KMS-11 (cell line): ENCODE data around the gene SCAF8.

ENCODE experiments used
- H2AFZ ChIP-seq: fragments of 200-600 bp; sonication (generic); 2 replicates; pipeline ENCODE4 v1.6.1; 2016; ENCODE audit warnings: antibody characterized with exemption, mixed run types, low read depth
- H3K27ac ChIP-seq: fragments of 200-600 bp; sonication (generic); 2 replicates; pipeline ENCODE4 v1.6.1; 2016; ENCODE audit warnings: mild to moderate bottlenecking, mixed run types
- H3K27me3 ChIP-seq: fragments of 200-600 bp; sonication (generic); 2 replicates; pipeline ENCODE4 v1.6.1; 2017; ENCODE audit warnings: mild to moderate bottlenecking, low read depth, mixed run types, moderate library complexity; ENCODE audit not compliant: insufficient read depth
- H3K36me3 ChIP-seq: fragments of 200-600 bp; sonication (generic); 2 replicates; pipeline ENCODE4 v1.6.1; 2017; ENCODE audit warnings: mild to moderate bottlenecking, mixed run types; ENCODE audit not compliant: insufficient read depth
- H3K4me1 ChIP-seq: fragments of 200-600 bp; sonication (generic); 2 replicates; pipeline ENCODE4 v1.6.1; 2016; ENCODE audit warnings: mild to moderate bottlenecking, low read depth, mixed run types; ENCODE audit not compliant: poor library complexity, severe bottlenecking
- H3K4me2 ChIP-seq: fragments of 200-600 bp; sonication (generic); 2 replicates; pipeline ENCODE4 v1.7.0; 2016; ENCODE audit warnings: mild to moderate bottlenecking, mixed run types
- H3K4me3 ChIP-seq: fragments of 200-600 bp; sonication (generic); IDR thresholded peaks from 2 replicates; pipeline ENCODE4 v1.6.1; 2017; ENCODE audit warnings: low read depth, low read length, mixed read lengths; ENCODE audit not compliant: insufficient read depth
- H3K79me2 ChIP-seq: fragments of 200-600 bp; sonication (generic); 2 replicates; pipeline ENCODE4 v1.6.1; 2016; ENCODE audit warnings: low read depth, mixed run types; ENCODE audit not compliant: insufficient read depth
- H3K9ac ChIP-seq: fragments of 200-600 bp; sonication (generic); 2 replicates; pipeline ENCODE4 v1.6.1; 2016; ENCODE audit warnings: mild to moderate bottlenecking, mixed run types
- H4K20me1 ChIP-seq: fragments of 200-600 bp; sonication (generic); 2 replicates; pipeline ENCODE4 v1.6.1; 2016; ENCODE audit warnings: mild to moderate bottlenecking, mixed run types; ENCODE audit not compliant: insufficient read depth
- TF ChIP-seq, protein P1 (sequence below): fragments of 200-600 bp; sonication (generic); conservative IDR thresholded peaks from 2 replicates; pipeline ENCODE4 v1.6.1; 2017; ENCODE audit warnings: low read depth, mild to moderate bottlenecking, antibody characterized with exemption, low read length, moderate library complexity, mixed read lengths

The SCAF8 gene

DNA sequence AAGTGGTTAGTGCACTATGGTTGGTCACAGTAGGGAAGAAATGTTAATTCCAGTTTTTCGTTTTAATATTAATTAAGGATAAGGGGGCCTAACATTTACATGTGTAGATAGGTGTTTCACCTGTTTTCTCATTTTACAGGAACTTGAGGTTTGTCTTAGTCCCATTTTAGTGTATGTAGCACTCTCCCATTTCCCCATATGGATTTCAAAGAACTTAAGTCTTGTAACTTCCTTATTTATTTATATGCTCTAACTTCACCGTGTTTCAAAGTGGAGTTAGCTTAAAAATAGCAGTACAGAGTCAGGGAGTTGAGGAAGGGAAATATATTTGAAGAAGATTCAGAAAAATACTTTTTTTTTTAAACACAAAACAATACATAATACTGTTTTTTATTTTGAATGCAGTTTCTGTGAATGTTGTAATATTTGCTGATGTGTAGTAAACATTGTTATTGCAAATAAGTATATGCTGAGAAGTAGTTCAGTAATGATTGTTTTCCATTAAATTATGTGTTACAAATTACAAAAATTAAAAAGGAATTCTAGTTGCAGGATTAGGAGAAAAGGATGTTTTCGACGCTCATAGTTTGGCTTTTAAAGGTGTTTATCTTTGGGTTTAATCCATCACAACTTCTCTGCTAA, 3.5 kb downstream of the SCAF8 start:
- H3K4me2 ChIP-seq: no peak overlapping the region
- H3K36me3 ChIP-seq: no peaks in the 10 kb centered on the region
- no peak overlapping the region for H3K27ac ChIP-seq
- H3K4me3 ChIP-seq: no peak overlapping the region
- no peaks in the 10 kb centered on the region for H3K27me3 ChIP-seq
- H4K20me1 ChIP-seq: peaks cover 28% of the 10 kb centered on the region
- peaks cover 19% of the 10 kb centered on the region for H3K4me1 ChIP-seq
- H2AFZ ChIP-seq: no peak overlapping the region
- peaks cover 77% of the 10 kb centered on the region for H3K79me2 ChIP-seq
- no peak overlapping the region for H3K9ac ChIP-seq
- TF ChIP-seq, protein P1, sequence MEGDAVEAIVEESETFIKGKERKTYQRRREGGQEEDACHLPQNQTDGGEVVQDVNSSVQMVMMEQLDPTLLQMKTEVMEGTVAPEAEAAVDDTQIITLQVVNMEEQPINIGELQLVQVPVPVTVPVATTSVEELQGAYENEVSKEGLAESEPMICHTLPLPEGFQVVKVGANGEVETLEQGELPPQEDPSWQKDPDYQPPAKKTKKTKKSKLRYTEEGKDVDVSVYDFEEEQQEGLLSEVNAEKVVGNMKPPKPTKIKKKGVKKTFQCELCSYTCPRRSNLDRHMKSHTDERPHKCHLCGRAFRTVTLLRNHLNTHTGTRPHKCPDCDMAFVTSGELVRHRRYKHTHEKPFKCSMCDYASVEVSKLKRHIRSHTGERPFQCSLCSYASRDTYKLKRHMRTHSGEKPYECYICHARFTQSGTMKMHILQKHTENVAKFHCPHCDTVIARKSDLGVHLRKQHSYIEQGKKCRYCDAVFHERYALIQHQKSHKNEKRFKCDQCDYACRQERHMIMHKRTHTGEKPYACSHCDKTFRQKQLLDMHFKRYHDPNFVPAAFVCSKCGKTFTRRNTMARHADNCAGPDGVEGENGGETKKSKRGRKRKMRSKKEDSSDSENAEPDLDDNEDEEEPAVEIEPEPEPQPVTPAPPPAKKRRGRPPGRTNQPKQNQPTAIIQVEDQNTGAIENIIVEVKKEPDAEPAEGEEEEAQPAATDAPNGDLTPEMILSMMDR: no peak

DNA sequence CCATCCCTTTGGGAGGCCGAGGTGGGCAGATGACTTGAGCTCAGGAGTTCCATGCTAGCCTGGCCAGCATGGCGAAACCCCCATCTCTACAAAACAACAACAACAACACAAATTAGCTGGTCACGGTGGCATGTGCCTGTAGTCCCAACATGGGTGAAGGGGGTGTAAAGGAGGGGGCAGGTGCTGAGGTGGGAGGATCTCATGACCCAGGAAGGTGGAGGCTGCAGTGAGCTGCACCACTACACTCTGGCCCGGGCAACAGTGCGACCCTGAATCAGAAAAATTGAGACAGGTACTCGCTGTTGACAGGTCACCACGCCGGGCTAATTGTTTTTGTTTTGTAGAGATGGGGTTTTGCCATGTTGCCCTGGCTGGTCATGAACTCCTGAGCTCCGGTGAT, 4.2 kb downstream of the SCAF8 start:
- no peak overlapping the region for H3K4me3 ChIP-seq
- no peak overlapping the region for H2AFZ ChIP-seq
- no peaks in the 10 kb centered on the region for H3K27me3 ChIP-seq
- TF ChIP-seq, protein P1: no peak
- peaks cover 19% of the 10 kb centered on the region for H3K4me1 ChIP-seq
- H3K36me3 ChIP-seq: no peaks in the 10 kb centered on the region
- peaks cover 33% of the 10 kb centered on the region for H4K20me1 ChIP-seq
- H3K27ac ChIP-seq: no peak overlapping the region
- H3K4me2 ChIP-seq: no peak overlapping the region
- H3K9ac ChIP-seq: no peak overlapping the region
- H3K79me2 ChIP-seq: peaks cover 84% of the 10 kb centered on the region

DNA sequence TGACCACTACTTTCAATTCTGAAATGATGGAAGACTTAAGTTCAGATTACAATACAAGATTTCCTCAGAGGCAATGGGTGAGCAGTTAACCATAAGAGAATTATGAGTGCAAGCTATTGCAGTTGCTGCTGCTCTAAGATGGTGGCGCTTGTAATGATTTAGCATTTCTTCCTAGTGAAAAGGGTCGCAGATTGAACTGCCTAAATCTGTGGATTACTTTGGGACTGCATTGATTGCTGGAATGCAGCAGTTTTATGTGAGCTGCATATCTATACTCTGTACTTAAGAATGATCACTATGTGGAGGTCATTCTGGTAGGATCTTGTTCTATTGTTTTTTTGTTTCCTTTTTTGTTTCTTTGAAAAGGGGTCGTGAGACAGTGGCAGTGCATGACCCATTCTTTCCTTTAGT, 5.3 kb downstream of the SCAF8 start:
- H3K4me3 ChIP-seq: no peak overlapping the region
- TF ChIP-seq, protein P1: no peak
- H3K27me3 ChIP-seq: no peaks in the 10 kb centered on the region
- no peak overlapping the region for H3K4me2 ChIP-seq
- H3K9ac ChIP-seq: no peak overlapping the region
- no peak overlapping the region for H2AFZ ChIP-seq
- peaks cover 40% of the 10 kb centered on the region for H4K20me1 ChIP-seq
- H3K4me1 ChIP-seq: peaks cover 19% of the 10 kb centered on the region
- peaks cover 95% of the 10 kb centered on the region for H3K79me2 ChIP-seq
- no peaks in the 10 kb centered on the region for H3K36me3 ChIP-seq
- H3K27ac ChIP-seq: no peak overlapping the region

DNA sequence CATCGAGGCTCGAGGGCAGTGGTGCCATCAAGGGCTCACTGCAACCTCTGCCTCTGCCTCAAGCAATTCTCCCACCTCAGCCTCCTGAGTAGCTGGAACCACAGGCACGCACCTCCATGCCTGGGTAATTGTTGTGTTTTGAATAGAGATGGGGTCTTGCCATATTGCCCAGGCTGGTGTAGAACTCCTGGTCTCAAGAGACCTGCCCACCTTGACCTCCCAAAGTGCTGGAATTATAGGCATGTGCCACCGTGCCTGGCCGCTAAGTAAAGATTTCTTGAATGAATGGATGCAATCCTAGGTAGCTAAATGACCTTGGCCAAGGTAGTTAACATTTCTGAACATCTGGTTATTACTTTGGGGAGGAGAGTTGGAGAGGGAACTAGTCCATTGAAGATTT, 7.4 kb downstream of the SCAF8 start:
- Histone ChIP-seq H3K4me1 (peaks cover 9% of the 10 kb centered on the region), H2AFZ (no peak overlapping the region), H3K4me3 (no peak overlapping the region), H3K4me2 (no peak overlapping the region), H3K79me2 (peaks cover 100% of the 10 kb centered on the region), H3K9ac (no peak overlapping the region), H4K20me1 (peaks cover 58% of the 10 kb centered on the region), H3K27ac (no peak overlapping the region), H3K27me3 (no peaks in the 10 kb centered on the region), H3K36me3 (no peaks in the 10 kb centered on the region)
- TF ChIP-seq, protein P1: no peak
